Measurements from ENCODE around the gene SLAMF7.
"Not testable (repeated sequence)": the region's sequence is repeated elsewhere in the genome, so short reads cannot be mapped to it uniquely, and the experiment has no call there.

Gene SLAMF7

GRCh38 chr1:160710517-160711252 lies 28.4 kb upstream of the SLAMF7 start:
- in situ Hi-C loops (cut with HindIII; ENCODE audit: low pct_ligation_motif_present, low sequenced_read_pairs): no loop called here
- TF ChIP-seq, protein P1, sequence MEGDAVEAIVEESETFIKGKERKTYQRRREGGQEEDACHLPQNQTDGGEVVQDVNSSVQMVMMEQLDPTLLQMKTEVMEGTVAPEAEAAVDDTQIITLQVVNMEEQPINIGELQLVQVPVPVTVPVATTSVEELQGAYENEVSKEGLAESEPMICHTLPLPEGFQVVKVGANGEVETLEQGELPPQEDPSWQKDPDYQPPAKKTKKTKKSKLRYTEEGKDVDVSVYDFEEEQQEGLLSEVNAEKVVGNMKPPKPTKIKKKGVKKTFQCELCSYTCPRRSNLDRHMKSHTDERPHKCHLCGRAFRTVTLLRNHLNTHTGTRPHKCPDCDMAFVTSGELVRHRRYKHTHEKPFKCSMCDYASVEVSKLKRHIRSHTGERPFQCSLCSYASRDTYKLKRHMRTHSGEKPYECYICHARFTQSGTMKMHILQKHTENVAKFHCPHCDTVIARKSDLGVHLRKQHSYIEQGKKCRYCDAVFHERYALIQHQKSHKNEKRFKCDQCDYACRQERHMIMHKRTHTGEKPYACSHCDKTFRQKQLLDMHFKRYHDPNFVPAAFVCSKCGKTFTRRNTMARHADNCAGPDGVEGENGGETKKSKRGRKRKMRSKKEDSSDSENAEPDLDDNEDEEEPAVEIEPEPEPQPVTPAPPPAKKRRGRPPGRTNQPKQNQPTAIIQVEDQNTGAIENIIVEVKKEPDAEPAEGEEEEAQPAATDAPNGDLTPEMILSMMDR (IDR thresholded peaks at IDR 0.05; ENCODE audit: low read depth, low read length, missing control alignments): no peak
- no peak for DNase-seq
- Histone ChIP-seq H3K4me3 (ENCODE audit: low read depth, low read length) (no peak overlapping the region), H3K27me3 (replicated peaks) (no peaks in the 10 kb centered on the region), H3K36me3 (replicated peaks) (no peaks in the 10 kb centered on the region), H3K27ac (no peak overlapping the region)

DNA sequence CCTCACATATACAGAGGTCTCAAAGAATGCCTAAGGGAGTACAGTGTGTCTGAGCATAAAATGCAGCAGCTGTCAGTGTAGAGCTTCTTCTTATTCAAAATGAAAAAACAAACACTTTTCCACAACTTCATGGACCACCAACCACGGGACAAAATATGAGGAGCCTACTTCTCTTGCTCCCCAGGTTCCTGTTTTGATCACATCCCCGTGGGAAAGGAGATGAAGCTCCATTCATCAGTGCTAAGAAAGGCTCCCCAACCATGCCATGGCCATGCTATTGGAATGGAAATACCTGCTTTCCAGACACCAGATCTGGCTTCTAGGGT lies 27.8 kb upstream of the SLAMF7 start:
- in situ Hi-C loops (cut with HindIII; ENCODE audit: low pct_ligation_motif_present, low sequenced_read_pairs): no loop called here
- no peak for DNase-seq
- no peaks in the 10 kb centered on the region for H3K27me3 ChIP-seq (replicated peaks)
- TF ChIP-seq, protein P1 (IDR thresholded peaks at IDR 0.05; ENCODE audit: low read depth, low read length, missing control alignments): no peak
- H3K4me3 ChIP-seq (ENCODE audit: low read depth, low read length): no peak overlapping the region
- H3K36me3 ChIP-seq (replicated peaks): no peaks in the 10 kb centered on the region
- H3K27ac ChIP-seq: no peak overlapping the region

- TF ChIP-seq, protein P1 (IDR thresholded peaks at IDR 0.05; ENCODE audit: low read depth, low read length, missing control alignments): no peak
- Histone ChIP-seq H3K4me3 (ENCODE audit: low read depth, low read length) (no peak within 1 kb of the TSS), H3K36me3 (replicated peaks) (no peaks in the 10 kb centered on the region), H3K27ac (no peak within 1 kb of the TSS), H3K27me3 (replicated peaks) (no peaks in the 10 kb centered on the region)
- DNase-seq: no peak
- in situ Hi-C loops (cut with HindIII; ENCODE audit: low pct_ligation_motif_present, low sequenced_read_pairs): no loop called here
These were observed 27.3 kb upstream of the SLAMF7 start, which contains the start of gene CD48 for GRCh38 chr1:160711602-160712311. Gene CD48 (minus strand): TSS chr1:160711822. CDS start chr1:160711763, 59 bp downstream.

GRCh38 chr1:160712525-160713080 lies 26.4 kb upstream of the SLAMF7 start:
- H3K27ac ChIP-seq; DNase-seq; H3K36me3 ChIP-seq (replicated peaks); in situ Hi-C loops (cut with HindIII; ENCODE audit: low pct_ligation_motif_present, low sequenced_read_pairs); H3K27me3 ChIP-seq (replicated peaks); H3K4me3 ChIP-seq (ENCODE audit: low read depth, low read length): not testable (repeated sequence)

- no peak for DNase-seq
- H3K27ac ChIP-seq: no peak overlapping the region
- no peak overlapping the region for H3K4me3 ChIP-seq (ENCODE audit: low read depth, low read length)
- H3K27me3 ChIP-seq (replicated peaks): no peaks in the 10 kb centered on the region
- no peaks in the 10 kb centered on the region for H3K36me3 ChIP-seq (replicated peaks)
- TF ChIP-seq, protein P1 (IDR thresholded peaks at IDR 0.05; ENCODE audit: low read depth, low read length, missing control alignments): no peak
- in situ Hi-C loops (cut with HindIII; ENCODE audit: low pct_ligation_motif_present, low sequenced_read_pairs): no loop called here
These were observed 25.9 kb upstream of the SLAMF7 start for GRCh38 chr1:160713161-160713560.

DNA sequence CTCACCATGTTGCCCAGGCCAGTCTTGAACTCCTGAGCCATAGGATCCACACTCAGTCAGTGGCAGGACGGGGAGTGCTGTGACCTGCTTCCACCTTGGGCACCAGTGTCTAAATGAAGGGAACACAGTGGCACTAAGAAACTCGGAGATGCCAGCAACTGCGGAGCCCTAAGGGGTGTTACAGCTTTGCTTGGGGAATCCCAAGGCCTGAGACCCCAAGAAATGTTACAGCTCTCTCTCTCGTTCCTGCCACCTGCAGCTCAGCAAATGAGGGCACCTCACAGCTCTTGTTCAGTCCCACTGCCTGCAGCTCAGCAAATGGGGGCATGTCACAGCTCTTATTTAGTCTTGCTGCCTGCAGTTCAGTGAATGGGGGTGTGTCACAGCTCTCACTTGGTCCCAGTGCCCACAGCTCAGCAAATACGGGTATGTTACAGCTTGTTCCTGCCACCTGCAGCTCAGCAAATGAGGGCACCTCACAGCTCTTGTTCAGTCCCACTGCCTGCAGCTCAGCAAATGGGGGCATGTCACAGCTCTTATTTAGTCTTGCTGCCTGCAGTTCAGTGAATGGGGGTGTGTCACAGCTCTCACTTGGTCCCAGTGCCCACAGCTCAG lies 24.9 kb upstream of the SLAMF7 start:
- DNase-seq; H3K36me3 ChIP-seq (replicated peaks); H3K4me3 ChIP-seq (ENCODE audit: low read depth, low read length); in situ Hi-C loops (cut with HindIII; ENCODE audit: low pct_ligation_motif_present, low sequenced_read_pairs); H3K27ac ChIP-seq; H3K27me3 ChIP-seq (replicated peaks): not testable (repeated sequence)
